IMR-90 (cell line): ENCODE measurements around the gene PAFAH2. TPM values are rescaled to one million over a fixed set of nuclear protein-coding genes. Genes with fewer than 3 reads are reported as not detected.

Source experiments
- ATAC-seq: fragments of 200-7000 bp; cut with Tn5 transposase; 2 replicates; pipeline ENCODE4 v1.9.1; 2020; ENCODE audit warnings: low read depth, mild to moderate bottlenecking, moderate library complexity
- BruUV-seq: library from RNA; stranded (reverse); fragments of 400-500 nt; replicated peaks from 2 replicates; lab custom pipeline; 2021; lab: Mats Ljungman, UMichigan
- CTCF ChIA-PET: fragments of 300-600 bp; formaldehyde crosslinking; extraction: SDS; loops from one replicate; lab custom pipeline; 2021; ENCODE audit warnings: antibody characterized with exemption; lab: Yijun Ruan, JAX
- POLR2A ChIA-PET: fragments of 300-600 bp; sonication (Branson Sonifier 250); formaldehyde crosslinking; loops from one replicate; lab custom pipeline; 2022; ENCODE audit warnings: antibody characterized with exemption; ENCODE audit not compliant: unreplicated experiment; lab: Charles Lee
- DNase-seq: peaks from one replicate; pipeline ENCODE4 v3.0.0; 2013
- H2AFZ ChIP-seq: replicated peaks from 2 replicates; pipeline ENCODE3; 2013; ENCODE audit warnings: low read length, mild to moderate bottlenecking; ENCODE audit not compliant: poor library complexity
- H2AK5ac ChIP-seq: 2 replicates; pipeline ENCODE4 v1.6.1; 2013; ENCODE audit warnings: low read depth, low read length, inconsistent platforms
- H2AK9ac ChIP-seq: replicated peaks from 2 replicates; pipeline ENCODE3; 2013; ENCODE audit warnings: mild to moderate bottlenecking, low read depth, low read length, moderate library complexity; ENCODE audit not compliant: poor library complexity
- H2BK120ac ChIP-seq: 2 replicates; pipeline ENCODE4 v1.6.1; 2013; ENCODE audit warnings: low read depth, low read length, inconsistent platforms
- H2BK15ac ChIP-seq: 3 replicates; pipeline ENCODE4 v1.6.1; 2013; ENCODE audit warnings: low read depth, low read length, inconsistent platforms
- H2BK20ac ChIP-seq: 2 replicates; pipeline ENCODE4 v1.6.1; 2013; ENCODE audit warnings: low read depth, mild to moderate bottlenecking, inconsistent platforms, low read length, moderate library complexity
- H2BK5ac ChIP-seq: 2 replicates; pipeline ENCODE4 v1.6.1; 2013; ENCODE audit warnings: mild to moderate bottlenecking, low read depth, low read length, inconsistent platforms; ENCODE audit not compliant: poor library complexity, severe bottlenecking
- H3K14ac ChIP-seq: replicated peaks from 2 replicates; pipeline ENCODE4 v1.6.1; 2013; ENCODE audit warnings: low read depth, low read length, inconsistent platforms
- H3K18ac ChIP-seq: 2 replicates; pipeline ENCODE4 v1.6.1; 2013; ENCODE audit warnings: low read depth, low read length, control low read depth
- H3K23ac ChIP-seq: 2 replicates; pipeline ENCODE4 v1.6.1; 2013; ENCODE audit warnings: low read depth, low read length, inconsistent platforms
- H3K27ac ChIP-seq: 2 replicates; pipeline ENCODE4 v1.5.1; 2013; ENCODE audit warnings: mild to moderate bottlenecking, control low read depth, low read length; ENCODE audit not compliant: insufficient read depth
- H3K27me3 ChIP-seq: 2 replicates; pipeline ENCODE4 v1.6.1; 2013; ENCODE audit warnings: low read length; ENCODE audit not compliant: control insufficient read depth, insufficient read depth
- H3K36me3 ChIP-seq: 2 replicates; pipeline ENCODE4 v1.6.1; 2013; ENCODE audit warnings: low read length, mixed read lengths; ENCODE audit not compliant: control insufficient read depth, insufficient read depth
- H3K4ac ChIP-seq: 2 replicates; pipeline ENCODE4 v1.6.1; 2013; ENCODE audit warnings: low read depth, low read length, inconsistent platforms
- H3K4me1 ChIP-seq: 2 replicates; pipeline ENCODE4 v1.6.1; 2013; ENCODE audit warnings: low read length, mixed read lengths; ENCODE audit not compliant: control insufficient read depth, insufficient read depth
- H3K4me2 ChIP-seq: 2 replicates; pipeline ENCODE4 v1.6.1; 2013; ENCODE audit warnings: low read depth, mild to moderate bottlenecking, control low read depth, low read length, moderate library complexity
- H3K4me3 ChIP-seq: 2 replicates; pipeline ENCODE4 v1.5.1; 2013; ENCODE audit warnings: low read depth, mild to moderate bottlenecking, control low read depth, low read length, moderate library complexity; ENCODE audit not compliant: insufficient read depth
- H3K56ac ChIP-seq: 2 replicates; pipeline ENCODE4 v1.6.1; 2013; ENCODE audit warnings: low read length, inconsistent platforms; ENCODE audit not compliant: insufficient read depth; ENCODE audit errors: extremely low read depth
- H3K79me1 ChIP-seq, 2 experiments: 2 replicates each; pipeline ENCODE4 v1.6.1; 2013; ENCODE audit warnings: low read length in 2 of 2, inconsistent platforms in 1 of 2, low read depth in 1 of 2
- H3K9ac ChIP-seq: 2 replicates; pipeline ENCODE4 v1.6.1; 2013; ENCODE audit warnings: low read depth, low read length, control low read depth
- H3K9me1 ChIP-seq: 2 replicates; pipeline ENCODE4 v1.6.1; 2013; ENCODE audit warnings: low read length, inconsistent platforms; ENCODE audit not compliant: insufficient read depth
- H3K9me3 ChIP-seq: 2 replicates; pipeline ENCODE4 v1.6.1; 2013; ENCODE audit warnings: low read length; ENCODE audit not compliant: control insufficient read depth, insufficient read depth
- H4K20me1 ChIP-seq: 2 replicates; pipeline ENCODE4 v1.6.1; 2013; ENCODE audit warnings: low read length, inconsistent platforms; ENCODE audit not compliant: insufficient read depth
- H4K5ac ChIP-seq: 2 replicates; pipeline ENCODE4 v1.6.1; 2013; ENCODE audit warnings: mild to moderate bottlenecking, low read depth, low read length, control low read depth
- H4K8ac ChIP-seq, 2 experiments: 2 replicates each; pipeline ENCODE4 v1.6.1; 2013; ENCODE audit warnings: low read depth in 2 of 2, low read length in 2 of 2, control low read depth in 1 of 2, inconsistent platforms in 1 of 2
- H4K91ac ChIP-seq: 2 replicates; pipeline ENCODE4 v1.6.1; 2013; ENCODE audit warnings: low read depth, low read length, inconsistent platforms; ENCODE audit not compliant: insufficient read depth
- BHLHE40 ChIP-seq: fragments of 150-350 bp; IDR thresholded peaks from 2 replicates; pipeline ENCODE4 v1.6.1; 2016; ENCODE audit warnings: mild to moderate bottlenecking, low read depth, low read length
- CHD1 ChIP-seq: IDR thresholded peaks from 2 replicates; pipeline ENCODE4 v1.6.1; 2012; ENCODE audit warnings: low read depth, low read length, improper control_type of control experiment
- FOS ChIP-seq: fragments of 150-350 bp; IDR thresholded peaks from 2 replicates; pipeline ENCODE4 v1.6.1; 2016; ENCODE audit warnings: low read depth, low read length
- RFX5 ChIP-seq: IDR thresholded peaks from 2 replicates; pipeline ENCODE4 v1.8.0; 2012; ENCODE audit warnings: low read depth, mild to moderate bottlenecking, low read length, moderate library complexity
- WGBS, 2 experiments: methylation state at CpG; one replicate each; pipeline versions ENCODE4 v1.1.5 to v1.1.7; 2013; ENCODE audit warnings: missing lambda C conversion rate in 2 of 2; ENCODE audit not compliant: insufficient read length in 1 of 2; ENCODE audit errors: extremely low coverage in 2 of 2; 5-methylcytosine and 5-hydroxymethylcytosine counted together
- dilution Hi-C: fragments of 300-500 bp; cut with HindIII; formaldehyde crosslinking; loops from one replicate; pipeline ENCODE4 v1.14.3; 2018; ENCODE audit warnings: low sequenced_read_pairs; ENCODE audit not compliant: unreplicated experiment
- in situ Hi-C: fragments of 300-500 bp; cut with MboI; formaldehyde crosslinking; loops from 3 replicates; pipeline ENCODE4 v1.14.3; 2019; ENCODE audit warnings: low sequenced_read_pairs, inconsistent platforms, mixed read lengths
- intact Hi-C: fragments of 100-400 bp; cut with micrococcal nuclease; formaldehyde crosslinking; loops from 2 replicates; pipeline ENCODE4 v1.10.0; 2022
- polyA plus RNA-seq, 3 experiments: library from polyadenylated mRNA; depleted of rRNA; stranded (reverse); fragments of >200 nt; gene quantifications; 2 replicates each; pipeline ENCODE4 v1.2.3, GENCODE V29; 2012; ENCODE audit warnings: low replicate concordance in 1 of 3
- total RNA-seq: library from RNA; depleted of rRNA; stranded (reverse); fragments of >200 nt; gene quantifications from 2 replicates; pipeline ENCODE4 v1.2.3, GENCODE V29; 2012

PAFAH2 gene
- total and polyA plus RNA-seq, 2 of the 4 experiments (the other 2 are of a cell fraction) = 8.3 to 12.2 TPM

- Histone ChIP-seq H3K9ac (no peak overlapping the region), H3K56ac (no peak overlapping the region), H3K14ac (no peak overlapping the region), H2BK15ac (no peak overlapping the region), H3K4ac (no peak overlapping the region), H3K4me1 (no peaks in the 10 kb centered on the region), H3K9me1 (0 out of 2 replicates have a peak, but pooled peaks cover 5% of the 10 kb centered on the region), H2BK20ac (no peak overlapping the region), H4K8ac (no peak overlapping the region), H3K27ac (no peak overlapping the region), H3K36me3 (no peaks in the 10 kb centered on the region), H4K5ac (no peak overlapping the region), H3K79me1 (no peaks in the 10 kb centered on the region), H2AK5ac (no peak overlapping the region), H2AK9ac (no peak overlapping the region), H3K4me2 (no peak overlapping the region), H2AFZ (no peak overlapping the region), H3K27me3 (no peaks in the 10 kb centered on the region; the same call in 1 of the 2 replicates), H2BK120ac (no peak overlapping the region), H4K20me1 (no peaks in the 10 kb centered on the region), H3K4me3 (no peak overlapping the region), H3K23ac (no peak overlapping the region), H4K91ac (no peak overlapping the region), H2BK5ac (no peak overlapping the region), H3K18ac (no peak overlapping the region), H3K9me3 (no peaks in the 10 kb centered on the region)
- DNase-seq (no peak), ATAC-seq (no peak)
- ChIA-PET POLR2A (no interaction called here), CTCF (no interaction called here)
- intact Hi-C loops (no loop called here), dilution Hi-C loops (no loop called here), in situ Hi-C loops (no loop called here)
- BruUV-seq = no TSS peak
- 80% methylated on average over 1 of the region's 3 CpGs; no CpG with 5 or more reads in 1 of the 2 experiments for WGBS, 2 experiments
- TF ChIP-seq FOS = no peak
- TF ChIP-seq BHLHE40 = no peak
- TF ChIP-seq CHD1 = no peak
- TF ChIP-seq RFX5 = no peak
These were observed 13.0 kb upstream of the PAFAH2 start for GRCh38 chr1:26010825-26011224.
